MCF 10A (cell line): Measurements from ENCODE around the gene CCDC88C. TPM values are rescaled to one million over a fixed set of nuclear protein-coding genes. Genes with fewer than 3 reads are reported as not detected.

Experiments used
- BruUV-seq: library from RNA; stranded (reverse); fragments of 400-500 nt; replicated peaks from 2 replicates; lab custom pipeline; 2021; lab: Mats Ljungman, UMichigan
- CTCF ChIA-PET: fragments of 300-600 bp; sonication (Branson Sonifier 250); formaldehyde crosslinking; extraction: SDS; loops from one replicate; lab custom pipeline; 2021; ENCODE audit warnings: antibody characterized with exemption, inconsistent platforms; lab: Yijun Ruan, JAX
- POLR2A ChIA-PET: fragments of 300-600, 350-650 bp; sonication (Branson Sonifier 250); formaldehyde crosslinking; extraction: SDS; loops from one replicate; lab custom pipeline; 2020; ENCODE audit warnings: antibody characterized with exemption, inconsistent platforms; lab: Yijun Ruan, JAX
- DNase-seq: peaks from one replicate; pipeline ENCODE4 v3.0.0-alpha.2; 2018; ENCODE audit not compliant: unreplicated experiment
- H3K27ac Mint-ChIP-seq: one replicate; pipeline ENCODE4 v1.8.0; 2022; ENCODE audit warnings: mild to moderate bottlenecking, low read depth, mixed read lengths; ENCODE audit not compliant: unreplicated experiment
- H3K27me3 Mint-ChIP-seq: one replicate; pipeline ENCODE4 v1.8.0; 2022; ENCODE audit warnings: mixed read lengths; ENCODE audit not compliant: insufficient read depth, unreplicated experiment
- H3K36me3 Mint-ChIP-seq: one replicate; pipeline ENCODE4 v1.8.0; 2022; ENCODE audit warnings: mild to moderate bottlenecking, moderate library complexity, mixed read lengths; ENCODE audit not compliant: insufficient read depth, unreplicated experiment
- H3K4me1 Mint-ChIP-seq: one replicate; pipeline ENCODE4 v1.8.0; 2022; ENCODE audit warnings: mixed read lengths; ENCODE audit not compliant: insufficient read depth, unreplicated experiment
- H3K4me3 Mint-ChIP-seq: one replicate; pipeline ENCODE4 v1.8.0; 2022; ENCODE audit warnings: mild to moderate bottlenecking, moderate library complexity, mixed read lengths; ENCODE audit not compliant: unreplicated experiment
- H3K9me3 Mint-ChIP-seq: one replicate; pipeline ENCODE4 v1.8.0; 2022; ENCODE audit warnings: mixed read lengths; ENCODE audit not compliant: unreplicated experiment
- CTCF ChIP-seq: fragments of 200-600 bp; IDR thresholded peaks from one replicate; pipeline ENCODE4 v1.8.0; 2022; ENCODE audit warnings: antibody characterized with exemption, mild to moderate bottlenecking; ENCODE audit not compliant: unreplicated experiment
- intact Hi-C: fragments of 100-400 bp; cut with micrococcal nuclease; formaldehyde crosslinking; loops from 2 replicates; pipeline ENCODE4 v1.14.1; 2022
- total RNA-seq: library from RNA; stranded (reverse); gene quantifications from 2 replicates; pipeline ENCODE4 v1.2.3, GENCODE V29; 2022

Gene CCDC88C
- total RNA-seq, 1 experiment from 2014 or later, result 19.7 TPM

DNA sequence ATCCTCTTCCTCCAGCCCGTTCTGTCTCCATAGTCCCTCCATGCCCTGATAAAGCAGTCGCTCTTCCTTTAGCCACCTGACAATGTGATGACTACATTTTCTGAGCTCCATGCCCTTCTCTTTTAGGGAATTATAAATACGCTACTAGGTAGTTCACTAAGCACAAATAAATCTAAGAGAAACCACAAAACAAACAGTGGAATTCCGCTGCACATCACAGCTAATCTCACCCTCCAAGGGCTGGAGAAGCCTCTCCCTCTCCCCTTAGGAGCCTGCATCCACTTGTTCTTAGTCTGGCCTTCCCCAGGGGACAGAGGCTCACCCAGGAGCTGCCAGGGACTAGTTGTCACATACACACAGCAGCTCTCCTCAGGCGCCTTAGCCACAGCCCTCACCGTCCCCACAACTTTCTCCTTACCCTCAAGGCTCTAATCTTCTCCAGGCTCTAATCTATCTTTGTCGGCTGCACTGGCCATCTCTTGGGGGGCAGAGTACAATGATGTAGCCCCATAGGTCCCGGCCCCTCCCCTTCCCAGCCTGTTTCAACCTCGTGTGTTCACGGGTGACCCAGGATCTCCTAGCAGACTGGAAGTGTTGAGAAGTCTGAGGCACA lies 117.2 kb downstream of the CCDC88C start:
- TF ChIP-seq CTCF, result no peak
- ChIA-PET CTCF (interaction anchor here (0.7 to 0.9 kb wide), 2 partner anchors 14 to 15 kb away, joined by 4 read pairs; no protein-coding TSS in a partner anchor), POLR2A (no interaction called here)
- BruUV-seq, result no TSS peak
- intact Hi-C loops, result no loop called here
- Mint-ChIP-seq H3K27me3 (no peaks in the 10 kb centered on the region), H3K36me3 (peaks cover 11% of the 10 kb centered on the region), H3K27ac (no peak overlapping the region), H3K9me3 (no peaks in the 10 kb centered on the region), H3K4me1 (no peaks in the 10 kb centered on the region), H3K4me3 (no peak overlapping the region)
- no peak for DNase-seq

DNA sequence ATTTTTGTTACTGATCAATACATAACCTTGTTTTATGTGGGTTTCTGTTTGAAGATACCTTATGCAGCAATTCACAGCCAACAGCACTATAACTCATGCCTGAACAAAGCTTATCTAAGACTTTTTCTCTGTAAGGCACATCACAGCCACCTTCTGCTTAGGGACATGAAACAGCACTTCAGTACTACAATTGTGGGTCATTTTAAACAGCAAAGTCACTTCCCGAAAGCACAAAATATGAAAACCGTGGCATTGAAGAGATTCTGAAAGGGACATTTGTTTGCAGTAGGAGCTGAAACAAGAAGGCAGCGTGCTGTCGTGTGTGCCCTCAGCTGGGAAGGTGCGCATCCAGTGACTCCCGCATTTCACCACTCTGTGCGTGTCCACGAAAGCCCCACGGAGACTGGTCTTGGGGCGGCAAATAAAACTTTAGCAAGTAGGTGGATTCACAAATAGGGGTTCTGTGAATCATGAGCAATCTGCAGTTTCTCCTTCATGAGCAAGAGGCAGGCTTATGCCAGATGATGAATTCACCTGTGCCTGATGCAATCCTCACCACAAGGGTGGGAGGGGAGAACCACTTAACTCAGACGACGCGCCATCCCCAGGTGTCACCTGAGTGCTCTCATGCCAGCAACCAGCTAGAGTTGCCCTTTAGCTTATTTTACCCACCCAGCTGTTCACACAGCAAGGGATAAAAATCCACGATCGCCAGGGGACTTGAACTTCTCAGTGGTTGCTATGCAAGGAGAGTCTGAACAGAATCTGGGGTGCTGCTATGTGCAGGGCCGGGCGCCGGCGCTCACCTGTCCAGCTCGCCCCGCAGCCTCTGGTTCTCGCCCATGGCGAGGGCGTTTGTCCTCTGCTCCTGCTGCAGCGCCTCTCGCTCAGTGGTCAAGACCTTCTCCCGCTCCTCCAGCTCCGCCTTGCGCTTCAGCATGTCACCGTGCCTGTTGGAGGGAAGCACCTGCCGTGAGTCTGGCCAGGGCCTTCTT lies 118.2 kb downstream of the CCDC88C start:
- Mint-ChIP-seq H3K9me3 (no peaks in the 10 kb centered on the region), H3K27me3 (no peaks in the 10 kb centered on the region), H3K4me3 (no peak overlapping the region), H3K36me3 (peaks cover 11% of the 10 kb centered on the region), H3K27ac (no peak overlapping the region), H3K4me1 (no peaks in the 10 kb centered on the region)
- ChIA-PET CTCF (interaction anchor here (0.6 to 0.9 kb wide), 3 partner anchors 13 to 27 kb away, joined by 3 to 5 read pairs (median 4); no protein-coding TSS in a partner anchor), POLR2A (interaction anchor here (0.6 to 0.9 kb wide), 3 partner anchors 37 to 117 kb away, joined by 3 read pairs; no protein-coding TSS in a partner anchor)
- BruUV-seq, result no TSS peak
- intact Hi-C loops, result no loop called here
- peak; percentile 46 for DNase-seq
- no peak for TF ChIP-seq CTCF

DNA sequence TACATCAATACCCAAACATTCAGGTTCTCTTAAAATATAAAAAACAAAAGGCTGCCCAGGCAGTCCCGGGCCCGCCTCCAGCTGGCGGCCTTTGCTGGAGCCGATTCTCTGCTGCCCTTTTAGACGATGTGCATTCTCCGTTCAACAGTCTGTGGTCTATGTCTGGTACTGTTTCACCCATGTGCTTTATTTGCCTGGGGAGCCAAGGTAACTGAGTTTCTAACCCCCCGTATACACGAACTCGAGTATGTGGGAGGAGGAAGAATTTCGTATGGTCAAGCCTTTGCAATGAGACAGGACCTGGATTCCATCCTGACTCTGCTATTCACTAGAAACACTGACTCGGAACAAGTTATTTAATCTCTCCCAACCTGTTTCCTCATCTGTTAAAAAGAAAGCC lies 119.0 kb downstream of the CCDC88C start:
- H3K4me1 Mint-ChIP-seq, result no peaks in the 10 kb centered on the region
- no peak overlapping the region for H3K27ac Mint-ChIP-seq
- intact Hi-C loops, result no loop called here
- POLR2A ChIA-PET, result interaction anchor here (0.9 kb wide), 1 partner anchor 61 kb away, joined by 3 read pairs; no protein-coding TSS in a partner anchor
- no peak overlapping the region for H3K4me3 Mint-ChIP-seq
- no peak for TF ChIP-seq CTCF
- H3K27me3 Mint-ChIP-seq, result no peaks in the 10 kb centered on the region
- no TSS peak for BruUV-seq
- CTCF ChIA-PET, result interaction anchor here (0.8 to 1.3 kb wide), 3 partner anchors 11 to 120 kb away, joined by 4 to 8 read pairs (median 5); no protein-coding TSS in a partner anchor
- H3K9me3 Mint-ChIP-seq, result no peaks in the 10 kb centered on the region
- H3K36me3 Mint-ChIP-seq, result peaks cover 11% of the 10 kb centered on the region
- no peak for DNase-seq
